T-cell (primary cell): ENCODE results near the gene MLXIP. TPM values are rescaled to one million over a fixed set of nuclear protein-coding genes. Genes with fewer than 3 reads are reported as not detected.

Experiments
- ATAC-seq, 4 experiments: fragments of 200-7000 bp in 3 of 4; fragments of 150-1000 bp in 1 of 4; cut with Tn5 transposase; replicated peaks in 1 of 4; 1 replicate in 3 of 4; 2 replicates in 1 of 4; pipeline ENCODE4 v1.10.0; 2021; ENCODE audit warnings: moderate library complexity in 3 of 4, mild to moderate bottlenecking in 2 of 4, moderate number of reproducible peaks in 1 of 4
- CTCF ChIA-PET, 2 donors: fragments of 300-600 bp; sonication (Branson Sonifier 250); formaldehyde crosslinking; loops; one replicate each; lab custom pipeline; 2022; ENCODE audit warnings: antibody characterized with exemption in 2 of 2; lab: Charles Lee
- POLR2A ChIA-PET, 2 donors: fragments of 300-600 bp; sonication (Branson Sonifier 250); formaldehyde crosslinking; loops; one replicate each; lab custom pipeline; 2022; ENCODE audit warnings: antibody characterized with exemption in 2 of 2; lab: Charles Lee
- DNase-seq, 35 experiments: peaks; one replicate each; pipeline versions ENCODE4 v3.0.0 to v3.0.0-alpha.2; 2013 to 2023
- H3K27ac ChIP-seq: one replicate; pipeline ENCODE4 v1.5.1; 2013; ENCODE audit warnings: low read length
- H3K27me3 ChIP-seq, 2 experiments: replicated peaks in 1 of 2; 1 replicate in 1 of 2; 2 replicates in 1 of 2; pipeline versions ENCODE4 v1.6.1 to v1.7.0; 2013; ENCODE audit warnings: low read length in 1 of 2, mixed read lengths in 1 of 2; ENCODE audit not compliant: control insufficient read depth in 2 of 2, insufficient read depth in 2 of 2; ENCODE audit errors: extremely low read depth in 1 of 2
- H3K36me3 ChIP-seq, 2 donors: 1 replicate in 1 of 2; 2 replicates in 1 of 2; pipeline versions ENCODE4 v1.6.1 to v1.7.0; 2013; ENCODE audit warnings: low read length in 1 of 2; ENCODE audit not compliant: control insufficient read depth in 2 of 2, insufficient read depth in 1 of 2; ENCODE audit errors: extremely low read depth in 1 of 2
- H3K4me1 ChIP-seq, 2 experiments: 1 replicate in 1 of 2; 2 replicates in 1 of 2; pipeline versions ENCODE4 v1.6.1 to v1.7.0; 2013; ENCODE audit warnings: low read length in 2 of 2, mixed read lengths in 1 of 2; ENCODE audit not compliant: insufficient read depth in 2 of 2, control insufficient read depth in 1 of 2; ENCODE audit errors: extremely low read depth in 1 of 2
- H3K4me3 ChIP-seq, 2 donors: 1 replicate in 1 of 2; 2 replicates in 1 of 2; pipeline versions ENCODE4 v1.5.1 to v1.7.0; 2013; ENCODE audit warnings: mild to moderate bottlenecking in 2 of 2, low read length in 1 of 2, moderate library complexity in 1 of 2; ENCODE audit not compliant: control insufficient read depth in 1 of 2; ENCODE audit errors: extremely low read depth in 1 of 2
- H3K9me3 ChIP-seq: 2 replicates; pipeline ENCODE4 v1.7.0; 2013
- H3K27ac Mint-ChIP-seq, 2 donors: one replicate each; pipeline ENCODE4 v1.8.0; 2020 to 2021; ENCODE audit warnings: mild to moderate bottlenecking in 2 of 2, mixed read lengths in 2 of 2
- H3K27me3 Mint-ChIP-seq, 2 donors: one replicate each; pipeline ENCODE4 v1.8.0; 2021 to 2022; ENCODE audit warnings: mixed read lengths in 2 of 2
- H3K36me3 Mint-ChIP-seq: one replicate; pipeline ENCODE4 v1.8.0; 2021; ENCODE audit warnings: mixed read lengths
- H3K4me1 Mint-ChIP-seq, 3 donors: one replicate each; pipeline ENCODE4 v1.8.0; 2020 to 2022; ENCODE audit warnings: mixed read lengths in 3 of 3, mild to moderate bottlenecking in 1 of 3
- H3K4me3 Mint-ChIP-seq, 3 donors: one replicate each; pipeline ENCODE4 v1.8.0; 2020 to 2022; ENCODE audit warnings: mild to moderate bottlenecking in 3 of 3, mixed read lengths in 3 of 3, moderate library complexity in 3 of 3
- H3K9me3 Mint-ChIP-seq, 3 donors: one replicate each; pipeline ENCODE4 v1.8.0; 2020 to 2022; ENCODE audit warnings: mixed read lengths in 3 of 3
- WGBS: methylation state at CpG from one replicate; pipeline ENCODE4 v1.1.5; 2013; ENCODE audit warnings: missing lambda C conversion rate; ENCODE audit not compliant: insufficient coverage; 5-methylcytosine and 5-hydroxymethylcytosine counted together
- total RNA-seq, 35 experiments: library from RNA in 6 of 35; stranded (reverse) in 6 of 35; fragments of 120-200 nt in 1 of 35; gene quantifications; one replicate each; pipeline versions ENCODE4 v1.2.1 to v1.2.4 and lab custom pipeline; 2013 to 2026

MLXIP gene
- total RNA-seq, 5 donors from 2014 or later (not counting 1 experiment from before 2014, with no cell fraction given) = 87.9 to 113 (median 98.3) TPM

DNA sequence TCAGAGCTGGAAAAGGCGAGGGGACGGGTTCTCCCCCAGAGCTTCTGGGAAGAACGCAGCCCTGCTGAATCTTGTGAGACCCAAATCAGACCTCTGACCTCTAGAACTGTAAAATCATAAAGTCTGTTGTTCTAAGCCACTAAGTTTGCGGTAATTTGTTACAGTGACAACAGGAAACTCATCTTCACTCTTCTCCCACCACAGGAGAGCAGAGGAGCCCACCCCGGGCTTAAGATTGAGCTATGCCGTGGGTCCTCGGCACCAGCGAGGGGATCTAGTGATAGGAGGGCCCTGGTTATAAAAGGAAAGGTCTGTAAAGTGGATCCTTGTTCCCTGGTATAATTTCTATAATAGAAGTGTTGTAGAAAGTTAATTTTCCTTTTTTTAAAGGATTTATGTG, 7.6 kb downstream of the MLXIP start:
- H3K27me3 Mint-ChIP-seq = no peaks in the 10 kb centered on the region
- no peaks in the 10 kb centered on the region for H3K9me3 Mint-ChIP-seq
- ATAC-seq = peak; percentile 30 to 39 (median 34)
- CTCF ChIA-PET = interaction anchor here in 1 of 2 donors (0.6 to 1.0 kb wide), 3 partner anchors 25 to 176 kb away, joined by 3 to 5 read pairs (median 3); no protein-coding TSS in a partner anchor
- no peaks in the 10 kb centered on the region for H3K27me3 ChIP-seq
- H3K36me3 Mint-ChIP-seq = peaks cover 16% of the 10 kb centered on the region
- H3K4me3 Mint-ChIP-seq = peak overlapping the region; percentile 60 to 86 (median 65)
- H3K9me3 ChIP-seq = no peaks in the 10 kb centered on the region
- H3K27ac Mint-ChIP-seq = peak overlapping the region; percentile 89 to 94
- DNase-seq = peak in 7 of 35 experiments; percentile 18 to 49 (median 36)
- POLR2A ChIA-PET = no interaction called here
- peaks cover 36 to 72% (median 71%) of the 10 kb centered on the region in 3 donors for H3K4me1 Mint-ChIP-seq
- peak overlapping the region in 1 of 2 donors; percentile 7 for H3K4me3 ChIP-seq
- H3K4me1 ChIP-seq = peaks cover 63 to 83% of the 10 kb centered on the region in 2 experiments
- H3K36me3 ChIP-seq = peaks cover 0 to 29% of the 10 kb centered on the region in 2 donors
- no peak overlapping the region for H3K27ac ChIP-seq
- 73% methylated on average over 5 of the region's 8 CpGs for WGBS

GRCh38 chr12:122086641-122087285, 8.2 kb downstream of the MLXIP start:
- H3K4me3 Mint-ChIP-seq = peak overlapping the region; percentile 60 to 86 (median 65)
- H3K27ac Mint-ChIP-seq = peak overlapping the region; percentile 89 to 94
- no peaks in the 10 kb centered on the region for H3K27me3 Mint-ChIP-seq
- Histone ChIP-seq H3K4me1 (peaks cover 64 to 83% of the 10 kb centered on the region in 2 experiments), H3K27ac (no peak overlapping the region), H3K27me3 (no peaks in the 10 kb centered on the region), H3K36me3 (peaks cover 0 to 29% of the 10 kb centered on the region in 2 donors), H3K9me3 (no peaks in the 10 kb centered on the region), H3K4me3 (no peak overlapping the region)
- DNase-seq = no peak
- no peaks in the 10 kb centered on the region for H3K9me3 Mint-ChIP-seq
- peaks cover 18% of the 10 kb centered on the region for H3K36me3 Mint-ChIP-seq
- no peak for ATAC-seq
- ChIA-PET POLR2A (no interaction called here), CTCF (interaction anchor here (0.5 to 1.0 kb wide), 2 partner anchors 24 to 1068 kb away, joined by 3 read pairs; no protein-coding TSS in a partner anchor)
- 95% methylated on average over 9 of the region's 18 CpGs for WGBS
- H3K4me1 Mint-ChIP-seq = peaks cover 29 to 67% (median 65%) of the 10 kb centered on the region in 3 donors

GRCh38 chr12:122087431-122088178, 9.0 kb downstream of the MLXIP start:
- no peaks in the 10 kb centered on the region for H3K27me3 ChIP-seq
- ChIA-PET CTCF (interaction anchor here in 1 of 2 donors (0.6 kb wide), 2 partner anchors 142 to 1192 kb away, joined by 3 to 5 read pairs; no protein-coding TSS in a partner anchor), POLR2A (interaction anchor here in 1 of 2 donors (0.7 kb wide), 1 partner anchor 203 kb away, joined by 3 read pairs; no protein-coding TSS in a partner anchor)
- peaks cover 66 to 82% of the 10 kb centered on the region in 2 experiments for H3K4me1 ChIP-seq
- peaks cover 0 to 29% of the 10 kb centered on the region in 2 donors for H3K36me3 ChIP-seq
- H3K4me1 Mint-ChIP-seq = peaks cover 21 to 58% (median 56%) of the 10 kb centered on the region in 3 donors
- no peaks in the 10 kb centered on the region for H3K27me3 Mint-ChIP-seq
- WGBS = 88% methylated on average over 14 of the region's 17 CpGs
- H3K9me3 ChIP-seq = no peaks in the 10 kb centered on the region
- H3K36me3 Mint-ChIP-seq = peaks cover 19% of the 10 kb centered on the region
- ATAC-seq (no peak), DNase-seq (no peak)
- H3K4me3 ChIP-seq = no peak overlapping the region
- H3K9me3 Mint-ChIP-seq = no peaks in the 10 kb centered on the region
- H3K4me3 Mint-ChIP-seq = peak overlapping the region in 2 of 3 donors; percentile 38 to 86
- peak overlapping the region; percentile 88 to 94 for H3K27ac Mint-ChIP-seq
- peak overlapping the region; percentile 10 for H3K27ac ChIP-seq

DNA sequence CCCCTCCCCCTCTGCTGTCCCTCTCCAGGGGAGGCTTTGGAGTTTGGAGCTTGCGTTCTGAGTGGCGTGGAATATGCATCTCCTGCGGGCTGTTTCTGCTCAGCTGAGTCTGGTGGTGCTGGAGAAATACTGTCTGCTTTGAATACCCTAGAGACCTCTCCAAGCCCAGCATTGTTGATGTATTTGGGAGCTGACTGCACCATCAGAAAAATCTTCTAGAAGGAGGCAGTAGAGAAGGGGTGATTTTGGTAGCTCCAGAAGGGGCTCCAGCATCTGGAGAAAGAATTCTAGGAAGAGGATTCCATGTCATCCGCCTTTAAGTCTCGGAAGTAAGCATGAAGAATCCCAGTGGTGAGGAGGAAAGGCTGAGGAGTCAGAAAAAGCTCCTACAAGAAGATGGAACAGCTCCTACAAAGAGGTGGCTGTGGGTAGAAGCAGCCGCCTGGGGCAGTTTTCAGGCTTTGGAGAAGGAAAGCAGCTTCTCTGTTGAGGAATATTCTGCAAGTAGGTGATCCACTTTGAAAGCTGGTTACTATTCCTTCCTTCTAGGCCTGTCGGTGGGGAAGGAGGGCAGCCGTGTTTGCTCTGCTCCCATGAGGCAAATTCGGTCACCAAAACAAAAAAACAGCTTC, 9.7 kb downstream of the MLXIP start:
- Mint-ChIP-seq H3K27ac (peak overlapping the region; percentile 88 to 94), H3K4me3 (peak overlapping the region in 1 of 3 donors; percentile 86), H3K36me3 (peaks cover 19% of the 10 kb centered on the region), H3K27me3 (no peaks in the 10 kb centered on the region), H3K4me1 (peaks cover 14 to 51% (median 49%) of the 10 kb centered on the region in 3 donors), H3K9me3 (no peaks in the 10 kb centered on the region)
- Histone ChIP-seq H3K27me3 (no peaks in the 10 kb centered on the region), H3K4me3 (no peak overlapping the region), H3K4me1 (peaks cover 70 to 84% of the 10 kb centered on the region in 2 experiments), H3K9me3 (no peaks in the 10 kb centered on the region), H3K27ac (peak overlapping the region; percentile 10), H3K36me3 (peaks cover 0 to 29% of the 10 kb centered on the region in 2 donors)
- ATAC-seq = no peak
- ChIA-PET POLR2A (interaction anchor here in 1 of 2 donors (1.5 kb wide), 1 partner anchor 8 kb away, joined by 5 read pairs; no protein-coding TSS in a partner anchor), CTCF (interaction anchor here (0.5 to 1.6 kb wide), 3 partner anchors 34 to 1193 kb away, joined by 3 to 5 read pairs (median 5); no protein-coding TSS in a partner anchor)
- DNase-seq = no peak
- 88% methylated on average over 4 of the region's 9 CpGs for WGBS

GRCh38 chr12:122089077-122089476, 10.5 kb downstream of the MLXIP start:
- ChIA-PET POLR2A (interaction anchor here (0.5 to 1.5 kb wide), 5 partner anchors 9 to 1167 kb away, joined by 3 to 11 read pairs (median 5); no protein-coding TSS in a partner anchor), CTCF (interaction anchor here in 1 of 2 donors (0.6 to 1.6 kb wide), 3 partner anchors 34 to 50 kb away, joined by 3 to 5 read pairs (median 3); no protein-coding TSS in a partner anchor)
- WGBS = no CpG with 5 or more reads among the region's 2 CpGs
- H3K9me3 Mint-ChIP-seq = no peaks in the 10 kb centered on the region
- Histone ChIP-seq H3K9me3 (no peaks in the 10 kb centered on the region), H3K4me3 (no peak overlapping the region), H3K27me3 (no peaks in the 10 kb centered on the region), H3K27ac (no peak overlapping the region), H3K36me3 (peaks cover 0 to 27% of the 10 kb centered on the region in 2 donors), H3K4me1 (peaks cover 71 to 84% of the 10 kb centered on the region in 2 experiments)
- H3K27me3 Mint-ChIP-seq = no peaks in the 10 kb centered on the region
- no peak for DNase-seq
- H3K4me1 Mint-ChIP-seq = peaks cover 6 to 44% (median 41%) of the 10 kb centered on the region in 3 donors
- no peak for ATAC-seq
- peak overlapping the region; percentile 66 to 94 for H3K27ac Mint-ChIP-seq
- peak overlapping the region in 1 of 3 donors; percentile 86 for H3K4me3 Mint-ChIP-seq
- H3K36me3 Mint-ChIP-seq = peaks cover 14% of the 10 kb centered on the region
